Measurements from ENCODE around the gene RAD51B.

The RAD51B gene

DNA sequence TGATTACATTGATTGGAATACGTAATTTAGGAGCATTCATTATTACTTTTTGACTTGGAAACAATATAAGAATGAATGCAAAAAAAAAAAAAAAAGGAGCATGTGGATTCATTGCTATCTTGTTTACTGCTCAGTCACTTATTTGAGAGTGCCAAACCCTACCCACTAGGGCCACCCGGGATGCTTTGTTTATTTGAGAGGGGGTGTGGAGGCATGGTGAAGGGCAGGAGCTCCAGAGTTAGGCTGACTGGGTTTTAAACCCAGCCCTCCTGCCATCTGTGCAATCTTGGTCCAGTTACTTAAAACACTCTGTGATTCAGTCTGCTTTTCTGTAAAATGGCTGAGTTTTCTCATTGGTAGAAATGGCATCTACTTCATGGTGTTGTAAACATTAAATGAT lies 195.2 kb downstream of the RAD51B start:
- no peak for DNase-seq (ENCODE audit: low spot score)
- TF ChIP-seq, protein P1, sequence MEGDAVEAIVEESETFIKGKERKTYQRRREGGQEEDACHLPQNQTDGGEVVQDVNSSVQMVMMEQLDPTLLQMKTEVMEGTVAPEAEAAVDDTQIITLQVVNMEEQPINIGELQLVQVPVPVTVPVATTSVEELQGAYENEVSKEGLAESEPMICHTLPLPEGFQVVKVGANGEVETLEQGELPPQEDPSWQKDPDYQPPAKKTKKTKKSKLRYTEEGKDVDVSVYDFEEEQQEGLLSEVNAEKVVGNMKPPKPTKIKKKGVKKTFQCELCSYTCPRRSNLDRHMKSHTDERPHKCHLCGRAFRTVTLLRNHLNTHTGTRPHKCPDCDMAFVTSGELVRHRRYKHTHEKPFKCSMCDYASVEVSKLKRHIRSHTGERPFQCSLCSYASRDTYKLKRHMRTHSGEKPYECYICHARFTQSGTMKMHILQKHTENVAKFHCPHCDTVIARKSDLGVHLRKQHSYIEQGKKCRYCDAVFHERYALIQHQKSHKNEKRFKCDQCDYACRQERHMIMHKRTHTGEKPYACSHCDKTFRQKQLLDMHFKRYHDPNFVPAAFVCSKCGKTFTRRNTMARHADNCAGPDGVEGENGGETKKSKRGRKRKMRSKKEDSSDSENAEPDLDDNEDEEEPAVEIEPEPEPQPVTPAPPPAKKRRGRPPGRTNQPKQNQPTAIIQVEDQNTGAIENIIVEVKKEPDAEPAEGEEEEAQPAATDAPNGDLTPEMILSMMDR (IDR thresholded peaks at IDR 0.05; ENCODE audit: extremely low read depth, missing control alignments): no peak

DNA sequence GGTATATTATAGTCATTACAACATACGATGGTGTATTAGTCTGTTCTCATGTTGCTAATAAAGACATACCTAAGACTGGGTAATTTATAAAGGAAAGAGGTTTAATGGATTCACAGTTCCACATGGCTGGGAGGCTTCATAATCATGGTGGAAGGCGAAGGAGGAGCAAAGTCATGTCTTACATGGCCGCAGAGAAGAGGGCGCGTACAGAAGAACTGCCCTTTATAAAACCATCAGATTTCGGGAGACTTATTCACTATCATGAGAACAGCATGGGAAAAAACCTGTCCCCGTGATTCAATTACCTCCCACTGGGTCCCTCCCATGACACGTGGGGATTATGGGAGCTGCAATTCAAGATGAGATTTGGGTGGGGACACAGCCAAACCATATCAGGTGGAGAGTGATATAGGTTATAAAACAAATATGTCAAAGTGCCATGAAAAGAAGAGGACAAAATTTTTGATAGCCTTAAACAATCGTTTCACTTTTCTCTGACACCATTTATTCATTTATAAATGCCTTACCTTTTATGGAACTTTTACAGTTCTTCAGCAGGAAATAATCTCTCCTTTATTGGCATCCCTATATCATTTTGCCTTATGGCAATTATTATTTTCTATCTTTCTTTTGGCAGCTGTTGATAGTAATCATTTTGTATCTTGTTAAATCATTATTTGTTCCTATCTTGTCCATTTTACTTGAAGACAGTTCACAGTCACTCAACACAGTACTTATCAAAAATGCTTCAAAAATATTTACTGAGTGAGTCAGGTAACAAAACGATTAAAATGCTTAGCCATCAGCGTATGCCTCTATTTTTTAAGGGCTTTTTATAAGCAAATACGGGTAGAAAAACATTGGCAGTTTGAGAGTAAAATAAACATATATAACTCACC lies 196.0 kb downstream of the RAD51B start:
- TF ChIP-seq, protein P1 (IDR thresholded peaks at IDR 0.05; ENCODE audit: extremely low read depth, missing control alignments): no peak
- no peak for DNase-seq (ENCODE audit: low spot score)

DNA sequence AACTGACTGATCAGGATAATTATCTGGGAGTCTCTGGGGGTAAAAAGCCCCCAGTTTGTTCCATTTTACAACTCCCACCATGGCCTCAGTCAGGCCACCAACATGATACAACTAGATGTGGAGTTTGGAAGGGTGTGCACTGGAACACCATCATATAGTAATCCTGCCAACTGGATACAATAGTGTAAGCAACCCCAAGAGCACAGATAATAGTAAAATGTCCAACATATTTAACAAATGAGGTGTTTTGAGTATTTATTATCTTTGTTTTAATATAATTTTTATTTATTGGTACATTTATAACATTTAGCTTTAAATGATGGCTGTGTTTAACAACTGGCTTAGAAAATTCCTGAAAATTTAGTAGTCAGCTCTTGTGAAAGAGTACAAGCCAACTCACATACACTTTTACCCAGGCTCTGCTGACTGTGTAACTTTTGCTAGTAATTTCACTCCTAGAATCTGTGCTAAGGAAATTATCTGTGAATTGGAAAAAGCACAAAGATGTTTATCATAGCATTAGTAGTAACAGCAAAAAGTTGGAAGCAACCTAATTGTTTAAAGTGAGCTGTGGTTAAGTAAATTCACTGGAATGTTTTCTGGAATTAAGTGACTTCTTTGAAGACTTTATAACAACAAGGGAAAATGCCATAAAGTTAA lies 196.8 kb downstream of the RAD51B start:
- TF ChIP-seq, protein P1 (IDR thresholded peaks at IDR 0.05; ENCODE audit: extremely low read depth, missing control alignments): no peak
- DNase-seq (ENCODE audit: low spot score): no peak

DNA sequence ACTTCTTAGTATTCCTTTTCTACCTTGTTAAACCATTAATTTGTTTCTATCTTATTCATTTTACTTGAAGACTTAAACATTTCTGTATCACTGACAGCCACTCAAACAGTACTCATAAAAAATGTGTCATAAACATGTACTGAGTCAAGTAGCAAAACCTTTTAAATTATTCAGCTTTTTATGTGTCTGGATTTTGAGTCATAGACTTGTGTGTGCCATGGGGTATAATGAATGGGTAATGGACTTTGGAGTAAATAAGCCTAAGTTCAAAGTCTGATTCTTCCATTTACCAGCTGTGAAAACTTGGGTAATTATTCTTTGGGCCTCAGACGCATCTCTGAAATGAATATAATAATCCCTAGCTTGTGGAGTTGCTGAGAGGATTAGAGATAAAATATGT lies 199.0 kb downstream of the RAD51B start:
- TF ChIP-seq, protein P1 (IDR thresholded peaks at IDR 0.05; ENCODE audit: extremely low read depth, missing control alignments): no peak
- DNase-seq (ENCODE audit: low spot score): no peak

DNA sequence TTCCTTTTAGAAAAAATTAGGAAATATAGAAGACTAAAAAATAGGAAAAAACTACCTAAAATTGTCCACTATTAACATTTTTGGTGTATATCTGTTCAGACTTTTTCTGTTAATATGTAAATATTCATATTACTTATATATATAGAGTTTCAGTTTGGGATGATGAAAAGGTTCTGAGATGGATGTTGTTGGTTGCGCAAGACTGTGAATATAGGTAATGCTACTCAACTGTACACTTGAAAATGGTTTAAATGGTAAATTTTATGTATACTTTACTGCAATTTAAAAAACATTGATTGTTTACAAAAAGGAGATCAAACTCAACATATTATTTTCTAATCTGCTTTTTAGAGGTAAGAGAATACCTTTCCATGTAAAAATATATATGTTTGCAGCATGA lies 200.9 kb downstream of the RAD51B start:
- no peak for DNase-seq (ENCODE audit: low spot score)
- TF ChIP-seq, protein P1 (IDR thresholded peaks at IDR 0.05; ENCODE audit: extremely low read depth, missing control alignments): no peak

DNA sequence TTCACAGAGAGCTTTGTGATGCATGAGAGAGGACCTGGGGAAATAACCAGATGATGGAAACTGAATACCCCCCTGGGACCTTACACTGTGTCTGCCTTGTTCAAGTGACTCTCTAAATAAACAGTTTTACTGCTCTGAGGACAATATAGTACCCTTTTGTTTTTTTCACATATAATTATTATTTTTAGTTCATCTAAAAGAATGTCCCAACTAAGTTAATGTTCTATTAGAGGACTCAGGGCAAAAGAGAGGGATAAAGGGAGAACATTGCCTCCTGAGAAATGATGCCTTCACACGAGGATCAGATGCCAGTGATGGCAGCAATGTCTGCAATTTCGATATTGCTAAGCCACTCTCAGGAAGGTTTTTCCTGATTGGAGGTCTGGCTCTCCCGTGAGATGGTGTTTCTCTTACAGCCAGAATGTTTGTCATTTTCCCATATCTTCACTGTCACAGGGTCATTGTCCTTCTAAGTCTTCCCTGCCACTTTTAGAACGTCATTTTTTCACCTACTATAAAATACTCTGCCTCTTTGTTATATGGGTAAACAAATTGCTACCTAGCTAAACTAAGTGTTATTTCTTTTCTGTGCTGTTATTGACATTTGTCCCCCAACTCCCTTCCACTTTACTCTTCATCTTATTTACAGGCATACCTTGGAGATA lies 201.6 kb downstream of the RAD51B start:
- TF ChIP-seq, protein P1 (IDR thresholded peaks at IDR 0.05; ENCODE audit: extremely low read depth, missing control alignments): no peak
- no peak for DNase-seq (ENCODE audit: low spot score)

DNA sequence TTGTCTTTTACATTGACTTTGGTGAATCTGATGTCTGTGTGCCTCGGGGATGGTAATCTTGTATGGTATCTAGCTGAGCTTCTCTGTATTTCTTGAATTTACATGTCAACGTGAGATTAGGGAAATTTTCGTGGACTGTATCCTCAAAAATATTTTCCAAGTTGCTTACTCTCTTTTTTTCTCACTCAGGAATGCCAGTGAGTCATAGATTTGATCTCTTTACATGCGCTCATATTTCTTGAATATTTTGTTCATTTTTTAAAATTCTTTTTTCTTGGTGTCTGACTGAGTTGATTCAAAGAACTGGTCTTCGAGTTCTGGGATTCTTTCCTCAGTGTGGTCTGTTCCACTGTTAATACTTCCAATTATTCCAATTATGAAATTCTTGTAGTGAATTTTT lies 207.7 kb downstream of the RAD51B start:
- TF ChIP-seq, protein P1 (IDR thresholded peaks at IDR 0.05; ENCODE audit: extremely low read depth, missing control alignments): no peak
- DNase-seq (ENCODE audit: low spot score): no peak

All from GM20000 (cell line).